Effector memory CD4-positive, alpha-beta T cell (primary cell): Measurements from ENCODE around the gene RASA3.
A peak's percentile ranks its signal among the peaks of the same experiment; 100 is the strongest.

Experiments
- DNase-seq, 3 donors: peaks; one replicate each; pipeline ENCODE4 v3.0.0-alpha.2; 2020
- H3K27ac ChIP-seq: 2 replicates; pipeline ENCODE4 v1.7.0; 2013; ENCODE audit warnings: mild to moderate bottlenecking, low read length, moderate library complexity; ENCODE audit not compliant: insufficient read depth, poor library complexity, severe bottlenecking
- H3K27me3 ChIP-seq: replicated peaks from 2 replicates; pipeline ENCODE4 v1.7.0; 2013; ENCODE audit warnings: mild to moderate bottlenecking, low read length; ENCODE audit not compliant: insufficient read depth, control insufficient read depth, poor library complexity, severe bottlenecking
- H3K36me3 ChIP-seq: 2 replicates; pipeline ENCODE4 v1.7.0; 2013; ENCODE audit warnings: mild to moderate bottlenecking, low read length, moderate library complexity; ENCODE audit not compliant: control insufficient read depth, insufficient read depth
- H3K4me1 ChIP-seq: 2 replicates; pipeline ENCODE4 v1.7.0; 2013; ENCODE audit warnings: low read length, mild to moderate bottlenecking; ENCODE audit not compliant: control insufficient read depth, insufficient read depth, poor library complexity, severe bottlenecking
- H3K4me3 ChIP-seq: 2 replicates; pipeline ENCODE4 v1.7.0; 2013; ENCODE audit warnings: low read length, low read depth, mild to moderate bottlenecking; ENCODE audit not compliant: insufficient read depth, poor library complexity, severe bottlenecking
- H3K9me3 ChIP-seq: 2 replicates; pipeline ENCODE4 v1.7.0; 2013; ENCODE audit warnings: mild to moderate bottlenecking, low read length, moderate library complexity; ENCODE audit not compliant: control insufficient read depth

The RASA3 gene

GRCh38 chr13:114046431-114046975, 85.9 kb downstream of the RASA3 start:
- no peak for DNase-seq
- Histone ChIP-seq H3K9me3 (no peaks in the 10 kb centered on the region), H3K36me3 (peaks cover 62% of the 10 kb centered on the region), H3K4me3 (no peak overlapping the region), H3K4me1 (peaks cover 25% of the 10 kb centered on the region), H3K27me3 (no peaks in the 10 kb centered on the region), H3K27ac (no peak overlapping the region)

GRCh38 chr13:114045113-114045735, 87.2 kb downstream of the RASA3 start:
- H3K27me3 ChIP-seq, result no peaks in the 10 kb centered on the region
- H3K36me3 ChIP-seq, result peaks cover 60% of the 10 kb centered on the region
- peaks cover 21% of the 10 kb centered on the region for H3K4me1 ChIP-seq
- no peak overlapping the region for H3K4me3 ChIP-seq
- DNase-seq, result no peak
- no peak overlapping the region for H3K27ac ChIP-seq
- no peaks in the 10 kb centered on the region for H3K9me3 ChIP-seq

GRCh38 chr13:114044486-114044885, 87.9 kb downstream of the RASA3 start:
- Histone ChIP-seq H3K9me3 (no peaks in the 10 kb centered on the region), H3K4me3 (no peak overlapping the region), H3K27me3 (no peaks in the 10 kb centered on the region), H3K36me3 (peaks cover 59% of the 10 kb centered on the region), H3K4me1 (peaks cover 15% of the 10 kb centered on the region), H3K27ac (no peak overlapping the region)
- no peak for DNase-seq

- Histone ChIP-seq H3K36me3 (peaks cover 63% of the 10 kb centered on the region), H3K27me3 (no peaks in the 10 kb centered on the region), H3K27ac (no peak overlapping the region), H3K4me3 (no peak overlapping the region), H3K4me1 (peaks cover 6% of the 10 kb centered on the region), H3K9me3 (no peaks in the 10 kb centered on the region)
- DNase-seq, result peak in 1 of 3 donors; percentile 25
Measured at GRCh38 chr13:114043421-114044053, 88.9 kb downstream of the RASA3 start.

- Histone ChIP-seq H3K27me3 (no peaks in the 10 kb centered on the region), H3K9me3 (no peaks in the 10 kb centered on the region), H3K27ac (no peak overlapping the region), H3K4me3 (no peak overlapping the region), H3K36me3 (peaks cover 69% of the 10 kb centered on the region), H3K4me1 (peaks cover 2% of the 10 kb centered on the region)
- DNase-seq, result no peak
Measured at GRCh38 chr13:114042066-114042815, 90.2 kb downstream of the RASA3 start.

- Histone ChIP-seq H3K4me1 (no peaks in the 10 kb centered on the region), H3K4me3 (no peak overlapping the region), H3K27me3 (no peaks in the 10 kb centered on the region), H3K27ac (no peak overlapping the region), H3K9me3 (no peaks in the 10 kb centered on the region), H3K36me3 (peaks cover 69% of the 10 kb centered on the region)
- no peak for DNase-seq
Measured at GRCh38 chr13:114041493-114041892, 90.9 kb downstream of the RASA3 start.

- H3K4me3 ChIP-seq, result no peak overlapping the region
- no peak overlapping the region for H3K27ac ChIP-seq
- peaks cover 79% of the 10 kb centered on the region for H3K36me3 ChIP-seq
- DNase-seq, result no peak
- H3K27me3 ChIP-seq, result no peaks in the 10 kb centered on the region
- H3K9me3 ChIP-seq, result no peaks in the 10 kb centered on the region
- no peaks in the 10 kb centered on the region for H3K4me1 ChIP-seq
Measured at GRCh38 chr13:114039471-114040141, 92.8 kb downstream of the RASA3 start.

- Histone ChIP-seq H3K4me1 (peaks cover 4% of the 10 kb centered on the region), H3K9me3 (no peaks in the 10 kb centered on the region), H3K27ac (no peak overlapping the region), H3K4me3 (no peak overlapping the region), H3K36me3 (peaks cover 85% of the 10 kb centered on the region), H3K27me3 (no peaks in the 10 kb centered on the region)
- DNase-seq, result no peak
Measured at GRCh38 chr13:114038900-114039299, 93.5 kb downstream of the RASA3 start.

GRCh38 chr13:114038211-114038613, 94.2 kb downstream of the RASA3 start:
- peaks cover 86% of the 10 kb centered on the region for H3K36me3 ChIP-seq

More at GRCh38 chr13:114038211-114038613, 94.2 kb downstream of the RASA3 start:
- Histone ChIP-seq H3K27me3 (no peaks in the 10 kb centered on the region), H3K9me3 (no peaks in the 10 kb centered on the region), H3K4me1 (peaks cover 6% of the 10 kb centered on the region), H3K4me3 (no peak overlapping the region), H3K27ac (no peak overlapping the region)
- DNase-seq, result no peak
